ENCODE measurements around the gene LDLR.
A peak's percentile ranks its signal among the peaks of the same experiment; 100 is the strongest.
"Not testable (repeated sequence)": the region's sequence is repeated elsewhere in the genome, so short reads cannot be mapped to it uniquely, and the experiment has no call there.

The LDLR gene

DNA sequence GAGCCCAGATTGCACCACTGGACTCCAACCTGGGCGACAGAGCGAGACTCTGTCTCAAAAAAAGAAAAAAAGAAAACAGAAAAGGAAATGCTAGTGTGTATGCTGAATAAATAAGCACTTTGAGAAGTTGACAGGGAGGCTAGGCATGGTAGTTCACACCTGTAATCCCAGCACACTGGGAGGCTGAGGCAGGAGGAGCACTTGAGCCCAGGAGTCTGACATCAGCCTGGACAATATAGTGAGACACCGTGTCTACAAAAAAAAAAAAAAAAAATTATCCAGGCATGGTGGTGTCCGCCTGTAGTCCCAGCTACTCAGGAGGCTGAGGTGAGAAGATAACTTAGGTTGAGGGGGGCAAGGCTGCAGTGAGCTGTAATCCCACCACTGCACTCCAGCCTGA lies 19.1 kb upstream of the LDLR start:
- no peak for DNase-seq (ENCODE audit: low read depth, low spot score)

DNA sequence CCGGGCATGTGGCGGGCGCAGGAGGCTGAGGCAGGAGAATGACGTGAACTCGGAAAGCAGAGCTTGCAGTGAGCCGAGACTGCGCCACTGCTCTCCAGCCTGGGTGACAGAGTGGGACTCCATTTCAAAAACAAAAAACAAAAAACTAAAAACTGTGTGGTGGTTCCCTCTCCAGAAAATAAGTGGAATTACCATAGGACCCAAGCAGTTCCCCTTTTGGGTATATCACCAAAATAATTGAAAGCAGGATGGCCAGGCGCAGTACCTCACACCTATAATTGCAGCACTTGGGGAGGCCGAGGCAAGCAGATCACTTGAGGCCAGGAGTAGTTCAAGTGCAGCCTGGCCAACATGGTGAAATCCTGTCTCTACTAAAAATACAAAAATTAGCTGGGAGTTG lies 15.7 kb upstream of the LDLR start:
- DNase-seq (ENCODE audit: low read depth, low spot score) = no peak

DNA sequence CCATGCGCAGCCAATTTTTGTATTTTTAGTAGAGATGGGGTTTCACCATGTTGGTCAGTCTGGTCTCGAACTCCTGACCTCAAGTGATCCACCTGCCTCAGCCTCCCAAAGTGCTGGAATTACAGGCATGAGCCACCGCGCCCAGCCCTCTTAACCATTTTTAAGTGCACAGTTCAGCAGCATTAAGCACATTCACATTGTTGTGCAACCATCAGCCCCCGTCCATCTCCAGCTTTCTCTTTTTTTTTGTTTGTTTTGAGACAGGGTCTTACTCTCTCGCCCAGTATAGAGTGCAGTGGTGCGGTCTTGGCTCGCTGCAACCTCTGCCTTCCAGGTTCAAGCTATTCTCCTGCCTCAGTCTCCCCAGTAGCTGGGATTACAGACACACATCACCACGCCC lies 12.5 kb upstream of the LDLR start:
- not testable (repeated sequence) for DNase-seq (ENCODE audit: low read depth, low spot score)

DNA sequence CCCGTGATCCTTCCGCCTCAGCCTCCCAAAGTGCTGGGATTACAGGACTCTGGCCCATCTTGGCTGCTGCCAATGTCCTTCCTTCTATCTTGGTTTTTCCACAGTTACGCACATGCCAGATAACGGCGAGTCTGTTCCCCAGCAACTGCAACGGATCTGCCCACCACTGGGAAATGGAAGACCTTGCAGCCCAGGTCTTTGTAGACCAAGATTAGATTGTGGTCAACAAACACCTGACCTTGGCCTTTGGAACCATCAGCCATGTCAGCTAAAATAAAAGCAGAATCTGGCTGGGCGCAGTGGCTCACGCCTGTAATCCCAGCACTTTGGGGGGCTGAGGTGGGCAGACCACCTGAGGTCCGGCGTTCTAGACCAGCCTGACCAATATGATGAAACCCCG lies 10.4 kb upstream of the LDLR start:
- DNase-seq (ENCODE audit: low read depth, low spot score) = no peak

DNA sequence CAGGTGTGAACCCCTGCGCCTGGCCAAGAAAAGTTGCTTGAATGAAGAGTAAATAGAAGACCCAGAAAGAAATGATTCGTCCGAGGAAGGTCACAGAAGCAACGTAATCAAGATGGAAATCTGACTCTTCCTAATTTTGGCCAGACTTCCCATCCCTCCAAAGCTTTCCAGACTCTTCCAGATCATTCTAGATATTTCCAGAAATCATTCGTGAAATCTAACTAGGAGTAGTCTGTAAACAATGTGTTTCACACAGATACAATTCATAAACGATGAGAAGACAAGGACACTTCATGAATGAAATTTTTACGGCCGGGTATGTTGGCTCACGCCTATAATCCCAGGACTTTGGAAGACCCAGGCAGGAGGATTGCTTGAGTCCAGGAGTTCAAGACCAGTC lies 9.3 kb upstream of the LDLR start:
- no peak for DNase-seq (ENCODE audit: low read depth, low spot score)

DNA sequence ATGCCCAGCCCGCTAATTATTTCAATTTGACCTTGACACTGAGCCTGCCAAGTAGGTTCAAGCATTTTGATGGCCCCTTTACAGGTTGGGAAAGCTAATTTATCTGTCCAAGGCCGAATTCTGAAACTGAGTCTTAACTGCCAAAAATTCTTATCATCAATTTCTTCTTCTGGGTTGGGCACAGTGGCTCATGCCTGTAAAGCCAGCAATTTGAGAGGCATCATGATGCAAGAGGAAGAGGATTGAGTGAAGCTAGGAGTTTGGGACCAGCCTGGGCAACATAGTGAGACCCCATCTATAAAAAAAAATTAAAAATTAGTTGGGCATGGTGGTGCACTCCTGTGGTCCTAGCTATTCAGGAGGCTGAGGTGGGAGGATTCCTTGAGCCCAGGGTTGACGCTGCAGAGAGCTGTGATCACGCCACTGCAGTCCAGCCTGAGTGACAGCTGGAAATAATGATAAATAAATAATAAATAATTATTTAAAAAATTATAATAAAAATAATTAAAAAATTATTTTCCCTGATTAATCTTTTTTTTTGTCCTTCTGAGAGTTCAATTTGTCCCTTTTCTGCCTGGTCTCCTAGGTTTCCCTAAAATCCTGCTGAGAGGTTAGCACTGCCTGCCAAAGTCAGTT lies 1.3 kb upstream of the LDLR start:
- DNase-seq (ENCODE audit: low read depth, low spot score) = no peak

DNA sequence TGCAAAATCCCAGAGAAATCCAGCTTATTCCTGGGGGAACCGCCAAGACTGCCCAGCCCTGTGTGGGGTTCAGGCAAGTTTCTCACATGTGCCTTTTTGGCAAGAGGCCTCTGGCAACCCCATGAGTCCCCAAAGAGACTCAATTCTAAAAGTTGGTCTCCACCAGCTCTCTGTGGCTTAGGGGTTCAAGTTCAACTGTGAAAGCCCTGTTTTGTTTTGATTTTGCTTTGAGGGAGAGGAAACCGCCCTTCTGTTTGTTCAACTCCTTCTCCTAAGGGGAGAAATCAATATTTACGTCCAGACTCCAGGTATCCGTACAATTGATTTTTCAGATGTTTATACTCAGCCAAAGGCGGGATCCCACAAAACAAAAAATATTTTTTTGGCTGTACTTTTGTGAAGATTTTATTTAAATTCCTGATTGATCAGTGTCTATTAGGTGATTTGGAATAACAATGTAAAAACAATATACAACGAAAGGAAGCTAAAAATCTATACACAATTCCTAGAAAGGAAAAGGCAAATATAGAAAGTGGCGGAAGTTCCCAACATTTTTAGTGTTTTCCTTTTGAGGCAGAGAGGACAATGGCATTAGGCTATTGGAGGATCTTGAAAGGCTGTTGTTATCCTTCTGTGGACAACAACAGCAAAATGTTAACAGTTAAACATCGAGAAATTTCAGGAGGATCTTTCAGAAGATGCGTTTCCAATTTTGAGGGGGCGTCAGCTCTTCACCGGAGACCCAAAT lies 583 bp upstream of the LDLR start:
- no peak for DNase-seq (ENCODE audit: low read depth, low spot score)

DNA sequence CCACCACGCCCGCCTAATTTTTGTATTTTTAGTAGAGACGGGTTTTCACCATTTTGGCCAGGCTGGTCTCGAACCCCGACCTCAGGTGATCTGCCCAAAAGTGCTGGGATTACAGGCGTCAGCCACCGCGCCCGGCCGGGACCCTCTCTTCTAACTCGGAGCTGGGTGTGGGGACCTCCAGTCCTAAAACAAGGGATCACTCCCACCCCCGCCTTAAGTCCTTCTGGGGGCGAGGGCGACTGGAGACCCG lies 676 bp downstream of the LDLR start:
- DNase-seq (ENCODE audit: low read depth, low spot score) = not testable (repeated sequence)

DNA sequence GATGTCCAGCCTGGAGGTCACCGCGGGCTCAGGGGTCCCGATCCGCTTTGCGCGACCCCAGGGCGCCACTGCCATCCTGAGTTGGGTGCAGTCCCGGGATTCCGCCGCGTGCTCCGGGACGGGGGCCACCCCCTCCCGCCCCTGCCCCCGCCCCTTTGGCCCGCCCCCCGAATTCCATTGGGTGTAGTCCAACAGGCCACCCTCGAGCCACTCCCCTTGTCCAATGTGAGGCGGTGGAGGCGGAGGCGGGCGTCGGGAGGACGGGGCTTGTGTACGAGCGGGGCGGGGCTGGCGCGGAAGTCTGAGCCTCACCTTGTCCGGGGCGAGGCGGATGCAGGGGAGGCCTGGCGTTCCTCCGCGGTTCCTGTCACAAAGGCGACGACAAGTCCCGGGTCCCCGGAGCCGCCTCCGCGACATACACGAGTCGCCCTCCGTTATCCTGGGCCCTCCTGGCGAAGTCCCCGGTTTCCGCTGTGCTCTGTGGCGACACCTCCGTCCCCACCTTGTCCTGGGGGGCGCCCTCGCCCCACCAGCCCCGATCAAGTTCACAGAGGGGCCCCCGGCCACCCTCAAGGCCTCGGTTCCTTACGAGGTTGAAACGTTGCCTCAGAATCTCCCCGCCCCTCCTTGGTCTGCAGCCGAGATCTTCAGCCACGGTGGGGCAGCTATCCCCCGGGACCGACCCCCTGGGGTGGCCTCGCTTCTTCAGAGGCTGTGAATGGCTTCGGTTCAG lies 1.2 kb downstream of the LDLR start:
- peak; percentile 90 for DNase-seq (ENCODE audit: low read depth, low spot score)

DNA sequence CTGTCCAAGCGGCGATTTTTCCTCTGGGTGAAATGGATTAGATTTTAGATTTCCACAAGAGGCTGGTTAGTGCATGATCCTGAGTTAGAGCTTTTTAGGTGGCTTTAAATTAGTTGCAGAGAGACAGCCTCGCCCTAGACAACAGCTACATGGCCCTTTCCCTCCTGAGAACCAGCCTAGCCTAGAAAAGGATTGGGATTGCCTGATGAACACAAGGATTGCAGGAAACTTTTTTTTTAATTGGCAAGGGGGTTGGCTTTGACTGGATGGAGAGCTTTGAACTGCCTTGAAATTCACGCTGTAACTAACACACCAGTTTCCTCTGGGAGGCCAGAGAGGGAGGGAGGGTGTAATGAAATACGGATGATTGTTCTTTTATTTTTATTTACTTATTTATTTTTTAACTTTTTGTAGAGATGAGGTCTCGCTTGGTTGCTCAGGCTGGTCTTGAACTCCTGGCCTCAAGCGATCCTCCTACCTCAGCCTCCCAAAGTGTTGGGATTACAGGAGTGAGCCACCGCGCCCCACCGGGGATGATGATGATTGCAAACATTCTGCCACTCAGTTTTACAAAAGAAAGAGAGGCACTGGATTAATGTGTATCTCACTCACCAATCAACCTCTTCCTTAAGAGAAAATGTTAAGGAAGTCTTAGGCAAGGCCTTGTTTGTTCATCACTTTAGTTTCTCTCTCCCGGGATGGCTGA lies 1.9 kb downstream of the LDLR start:
- no peak for DNase-seq (ENCODE audit: low read depth, low spot score)

DNA sequence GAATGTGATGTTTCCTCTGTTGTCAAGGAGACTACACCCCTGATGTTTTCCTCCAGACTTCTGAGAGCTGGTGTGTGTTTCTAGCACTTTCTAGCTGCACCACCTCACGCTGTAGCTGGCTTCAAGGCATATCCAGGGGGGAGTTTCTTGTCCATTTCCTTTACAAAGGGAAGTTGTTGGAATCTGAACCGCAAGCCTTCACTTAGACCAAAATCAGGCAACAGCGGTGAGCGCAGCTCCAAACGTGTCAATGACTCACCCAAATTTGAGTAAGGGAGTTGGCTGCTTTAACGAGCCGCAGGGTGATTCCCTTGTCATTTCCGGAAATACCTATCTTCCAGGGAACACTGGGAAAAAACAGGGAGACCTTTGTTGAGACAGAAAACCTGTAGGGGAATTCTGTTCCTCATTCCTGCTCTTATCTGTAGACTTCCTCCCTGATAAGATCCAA lies 2.5 kb downstream of the LDLR start:
- no peak for DNase-seq (ENCODE audit: low read depth, low spot score)

DNA sequence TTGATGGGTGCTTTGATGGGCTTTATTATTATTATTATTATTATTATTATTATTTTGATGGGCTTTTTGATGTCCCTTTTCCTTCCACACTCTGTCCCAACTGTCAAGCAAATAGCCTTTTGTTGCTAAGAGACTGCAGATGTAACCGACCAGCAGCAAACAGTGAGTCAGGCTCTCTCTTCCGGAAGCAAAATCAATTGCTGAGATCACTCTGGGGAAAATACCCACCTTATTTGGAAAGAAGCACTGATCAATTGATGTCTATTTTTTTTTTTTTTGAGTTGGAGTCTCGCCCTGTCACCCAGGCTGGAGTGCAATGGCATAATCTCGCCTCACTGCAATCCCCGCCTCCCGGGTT lies 2.9 kb downstream of the LDLR start:
- DNase-seq (ENCODE audit: low read depth, low spot score) = no peak

DNA sequence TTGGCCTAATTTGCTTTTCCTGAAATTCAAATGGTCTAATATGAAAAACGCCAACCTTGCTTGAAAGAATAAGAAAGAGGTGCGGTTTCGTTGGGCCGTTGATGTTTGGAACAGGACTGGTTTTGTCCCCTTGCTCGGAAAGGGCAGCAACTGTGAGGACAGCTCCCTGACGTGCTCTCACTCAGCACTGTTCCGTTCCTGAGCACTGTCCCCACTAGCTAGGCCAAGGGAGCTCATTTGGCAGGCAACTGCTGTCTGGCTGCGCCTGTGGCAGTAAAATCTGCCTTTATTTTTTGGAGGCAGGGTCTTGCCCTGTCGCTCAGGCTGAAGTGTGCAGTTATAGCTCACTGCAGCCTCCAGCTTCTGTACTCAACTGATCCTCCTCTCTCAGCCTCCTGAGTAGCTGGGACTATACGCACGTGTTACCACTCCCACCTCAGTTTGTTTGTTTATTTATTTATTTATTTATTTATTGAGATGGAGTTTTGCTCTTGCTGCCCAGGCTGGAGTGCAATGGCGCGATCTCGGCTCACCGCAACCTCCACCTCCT lies 4.5 kb downstream of the LDLR start:
- DNase-seq (ENCODE audit: low read depth, low spot score) = no peak

DNA sequence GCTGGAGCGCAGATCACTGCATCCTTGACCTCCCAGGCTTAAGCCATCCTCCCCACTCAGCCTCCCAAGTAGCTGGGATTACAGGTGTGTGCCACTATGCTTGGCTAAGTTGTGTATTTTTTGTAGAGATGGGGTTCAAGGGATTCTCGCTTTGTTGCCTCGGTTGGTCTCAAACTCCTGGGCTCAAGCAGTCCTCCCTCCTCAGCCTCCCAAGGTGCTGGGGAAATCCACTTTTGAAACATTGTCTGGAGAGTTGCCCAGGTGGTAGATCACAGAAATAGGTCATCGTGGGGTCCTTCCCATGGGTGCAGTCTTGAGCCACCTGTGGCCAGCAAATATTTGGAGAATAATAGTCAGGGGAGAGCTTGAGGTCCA lies 5.2 kb downstream of the LDLR start:
- no peak for DNase-seq (ENCODE audit: low read depth, low spot score)

DNA sequence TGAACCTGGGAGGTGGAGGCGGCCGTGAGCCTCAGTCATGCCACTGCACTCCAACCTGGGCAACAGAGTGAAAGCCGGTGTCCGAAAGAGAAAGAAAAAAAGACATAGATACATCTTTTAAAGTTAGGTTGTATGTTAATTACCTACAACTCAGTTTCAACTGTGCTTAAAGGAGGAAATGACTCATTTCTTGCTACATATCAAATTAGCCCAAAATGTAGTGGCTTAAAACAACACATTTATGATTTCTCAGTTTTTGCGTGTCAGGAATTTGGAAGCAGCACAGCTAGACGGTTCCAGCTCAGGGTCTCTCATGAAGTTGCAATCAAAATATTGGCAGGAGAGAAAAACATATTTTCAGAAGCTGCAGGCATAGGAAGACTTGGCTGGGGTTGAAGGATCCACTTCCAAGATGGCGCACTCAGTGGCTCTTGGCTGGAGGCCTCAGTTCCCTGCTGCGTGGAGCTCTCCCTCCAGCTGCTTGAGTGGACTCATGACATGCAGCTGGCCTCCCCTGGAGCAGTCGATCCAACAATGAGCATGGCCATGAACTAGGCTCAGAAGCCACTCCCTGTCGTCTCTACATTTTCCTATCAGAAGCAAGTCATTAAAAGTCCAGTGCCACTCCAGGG lies 7.1 kb downstream of the LDLR start:
- DNase-seq (ENCODE audit: low read depth, low spot score) = peak; percentile 90

DNA sequence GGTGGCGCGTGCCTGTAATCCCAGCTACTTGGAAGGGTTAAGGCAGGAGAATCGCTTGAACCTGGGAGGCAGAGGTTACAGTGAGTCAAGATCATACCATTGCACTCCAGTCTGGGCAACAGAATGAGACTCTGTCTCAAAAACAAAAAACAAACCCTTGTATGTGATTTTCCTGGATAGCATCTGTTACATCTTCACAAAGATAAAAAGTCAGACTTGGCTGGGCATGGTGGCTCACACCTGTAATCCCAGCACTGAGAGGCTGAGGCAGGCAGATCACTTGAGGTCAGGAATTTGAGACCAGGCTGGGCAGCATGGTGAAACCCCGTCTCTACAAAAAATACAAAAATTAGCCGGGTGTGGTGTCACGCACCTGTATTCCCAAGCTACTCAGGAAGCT lies 8.1 kb downstream of the LDLR start:
- not testable (repeated sequence) for DNase-seq (ENCODE audit: low read depth, low spot score)

DNA sequence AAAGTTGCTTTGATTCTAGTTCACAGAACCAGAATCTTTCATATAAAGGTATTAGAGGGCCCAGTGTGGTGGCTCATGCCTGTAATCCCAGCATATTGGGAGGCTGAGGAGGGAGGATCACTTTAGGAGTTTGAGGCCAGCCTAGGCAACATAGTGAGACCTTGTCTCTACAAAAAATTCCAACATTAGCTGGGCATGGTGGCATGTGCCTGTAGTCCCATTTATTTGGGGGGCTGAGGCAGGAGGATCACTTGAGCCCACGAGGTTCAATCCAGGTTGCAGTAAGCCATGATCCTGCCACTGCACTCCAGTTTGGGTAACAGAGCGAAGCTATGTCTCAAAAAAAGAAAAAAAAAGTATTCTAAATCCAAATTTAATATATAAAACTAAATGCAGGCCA lies 9.1 kb downstream of the LDLR start:
- DNase-seq (ENCODE audit: low read depth, low spot score) = no peak

DNA sequence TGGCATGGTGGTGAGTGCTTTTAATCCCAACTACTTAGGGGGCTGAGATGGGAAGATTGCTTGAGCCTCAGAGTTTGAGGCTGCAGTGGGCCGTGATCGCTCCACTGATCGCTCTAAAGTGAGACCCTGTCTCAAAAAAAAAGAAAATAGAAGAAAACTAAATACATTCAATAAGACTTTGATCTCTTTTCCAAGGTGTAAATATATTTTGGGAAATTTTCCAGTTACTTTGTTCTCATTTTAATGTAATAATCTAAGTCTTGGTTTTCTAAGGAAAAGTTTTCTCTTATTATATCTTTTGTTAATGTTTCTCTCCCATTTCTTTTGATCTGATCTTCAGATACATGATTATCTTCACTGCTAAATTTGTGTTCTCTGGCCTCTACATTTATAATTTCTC lies 9.6 kb downstream of the LDLR start:
- DNase-seq (ENCODE audit: low read depth, low spot score) = no peak

DNA sequence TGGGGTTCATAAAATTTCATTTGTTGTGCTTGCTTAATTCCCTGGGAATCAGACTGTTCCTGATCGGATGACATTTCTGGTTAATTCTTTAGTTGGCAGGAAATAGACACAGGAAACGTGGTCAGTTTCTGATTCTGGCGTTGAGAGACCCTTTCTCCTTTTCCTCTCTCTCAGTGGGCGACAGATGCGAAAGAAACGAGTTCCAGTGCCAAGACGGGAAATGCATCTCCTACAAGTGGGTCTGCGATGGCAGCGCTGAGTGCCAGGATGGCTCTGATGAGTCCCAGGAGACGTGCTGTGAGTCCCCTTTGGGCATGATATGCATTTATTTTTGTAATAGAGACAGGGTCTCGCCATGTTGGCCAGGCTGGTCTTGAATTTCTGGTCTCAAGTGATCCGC lies 10.8 kb downstream of the LDLR start:
- no peak for DNase-seq (ENCODE audit: low read depth, low spot score)

DNA sequence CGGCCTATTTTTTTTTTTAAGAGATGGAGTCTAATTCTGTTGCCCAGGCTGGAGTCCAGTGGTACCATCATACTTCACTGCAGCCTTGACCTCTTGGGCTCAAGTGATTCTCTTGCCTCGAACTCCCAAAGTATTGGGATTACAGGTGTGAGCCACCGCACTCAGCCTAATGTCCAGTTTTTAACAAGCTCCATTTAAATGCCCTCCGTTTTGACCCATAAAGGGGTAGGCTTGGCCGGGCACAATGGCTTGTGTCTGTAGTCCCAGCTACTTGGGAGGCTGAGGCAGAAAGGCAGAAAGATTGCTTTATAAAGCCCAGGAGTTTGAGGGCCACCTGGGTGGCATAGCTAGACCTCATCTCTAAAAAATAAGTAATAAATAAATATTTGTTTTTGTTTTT lies 11.8 kb downstream of the LDLR start:
- no peak for DNase-seq (ENCODE audit: low read depth, low spot score)

DNA sequence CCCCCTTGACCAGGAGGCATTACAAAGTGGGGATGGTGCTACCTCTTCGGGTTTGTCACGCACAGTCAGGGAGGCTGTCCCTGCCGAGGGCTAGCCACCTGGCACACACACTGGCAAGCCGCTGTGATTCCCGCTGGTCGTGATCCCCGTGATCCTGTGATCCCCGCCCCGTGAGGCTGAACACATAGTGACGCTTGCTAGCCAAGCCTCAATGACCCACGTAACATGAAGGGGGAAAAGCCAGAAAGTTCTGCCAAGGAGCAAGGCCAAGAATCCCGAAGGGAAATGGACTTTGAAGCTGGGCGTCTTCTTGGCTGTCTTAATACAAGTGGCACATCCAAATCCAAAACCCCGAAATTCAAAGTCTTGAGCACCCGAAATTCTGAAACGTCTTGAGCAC lies 13.7 kb downstream of the LDLR start:
- DNase-seq (ENCODE audit: low read depth, low spot score) = no peak

DNA sequence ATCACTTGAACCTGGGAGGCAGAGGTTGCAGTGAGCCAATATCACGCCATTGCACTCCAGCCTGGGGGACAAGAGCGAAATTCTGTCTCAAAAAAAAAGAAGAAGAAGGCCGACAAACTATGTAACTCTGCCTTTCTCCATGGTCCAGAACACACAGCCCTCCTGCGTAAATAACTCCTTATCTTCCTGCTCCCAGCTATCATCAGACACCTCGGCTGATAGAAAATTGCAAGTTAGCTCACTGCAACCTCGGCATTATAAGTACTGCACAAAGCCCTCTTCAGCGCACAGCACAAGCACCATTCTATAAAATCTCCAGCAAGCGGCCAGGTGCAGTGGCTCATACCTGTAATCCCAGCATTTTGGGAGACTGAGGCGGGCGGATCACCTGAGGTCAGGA lies 14.4 kb downstream of the LDLR start:
- DNase-seq (ENCODE audit: low read depth, low spot score) = not testable (repeated sequence)

All from smooth muscle cell of the brain vasculature (primary cell).